ENCODE results near the gene FGGY.

- TF ChIP-seq EZH2 (IDR thresholded peaks at IDR 0.05; ENCODE audit: low read depth) (no peak), CTCF (conservative IDR thresholded peaks at IDR 0.05) (no peak)
Measured at GRCh38 chr1:59605184-59605583, 308.3 kb downstream of the FGGY start.
